Loucy (cell line): ENCODE data around the gene TLCD2.

ENCODE experiments used
- EZH2phosphoT487 ChIP-seq: fragments of 200-600 bp; IDR thresholded peaks from 2 replicates; pipeline ENCODE4 v1.6.1; 2018; ENCODE audit warnings: antibody characterized with exemption, mild to moderate bottlenecking, moderate library complexity, borderline replicate concordance
- TF ChIP-seq, protein P1 (sequence below): fragments of 200-600 bp; sonication (generic); conservative IDR thresholded peaks from 2 replicates; pipeline ENCODE4 v1.5.1; 2014; ENCODE audit warnings: mild to moderate bottlenecking, antibody characterized with exemption, low read length

DNA sequence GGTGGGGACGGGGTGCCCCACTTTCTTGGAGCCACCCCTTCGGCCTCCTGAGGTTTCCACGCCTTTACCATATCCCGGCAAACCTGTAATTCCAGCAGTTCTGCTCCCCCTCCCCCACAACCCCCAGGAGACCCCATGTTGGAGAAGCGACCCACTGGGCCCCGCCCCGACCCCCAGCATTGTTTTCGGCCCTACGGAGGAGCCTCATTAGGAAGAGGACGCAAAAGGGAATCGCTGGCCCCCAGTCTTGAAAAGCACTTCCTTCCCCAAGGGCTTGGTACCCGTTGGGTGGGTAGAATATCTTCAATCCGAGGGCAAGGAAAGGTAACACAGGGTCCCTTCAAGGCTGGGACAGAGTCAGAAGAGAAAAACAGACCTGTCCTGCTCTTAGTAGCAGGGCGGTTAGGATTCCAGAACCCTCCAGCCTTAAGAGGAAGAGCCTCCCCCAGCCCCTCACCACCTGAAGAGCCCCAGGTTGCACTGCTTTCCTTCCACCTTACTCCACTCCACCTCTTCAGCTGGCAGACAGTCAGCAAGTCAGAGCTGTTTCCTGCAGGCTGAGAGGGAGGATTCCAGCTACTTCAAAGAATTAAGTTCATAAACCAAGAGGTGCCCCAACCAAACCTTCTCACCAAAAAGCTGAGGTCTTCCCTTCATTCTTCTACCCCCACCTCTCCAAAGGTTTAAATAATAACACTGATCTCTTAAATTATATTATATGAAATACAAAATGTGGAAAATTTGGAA, 803 bp upstream of the TLCD2 start:
- TF ChIP-seq, protein P1, sequence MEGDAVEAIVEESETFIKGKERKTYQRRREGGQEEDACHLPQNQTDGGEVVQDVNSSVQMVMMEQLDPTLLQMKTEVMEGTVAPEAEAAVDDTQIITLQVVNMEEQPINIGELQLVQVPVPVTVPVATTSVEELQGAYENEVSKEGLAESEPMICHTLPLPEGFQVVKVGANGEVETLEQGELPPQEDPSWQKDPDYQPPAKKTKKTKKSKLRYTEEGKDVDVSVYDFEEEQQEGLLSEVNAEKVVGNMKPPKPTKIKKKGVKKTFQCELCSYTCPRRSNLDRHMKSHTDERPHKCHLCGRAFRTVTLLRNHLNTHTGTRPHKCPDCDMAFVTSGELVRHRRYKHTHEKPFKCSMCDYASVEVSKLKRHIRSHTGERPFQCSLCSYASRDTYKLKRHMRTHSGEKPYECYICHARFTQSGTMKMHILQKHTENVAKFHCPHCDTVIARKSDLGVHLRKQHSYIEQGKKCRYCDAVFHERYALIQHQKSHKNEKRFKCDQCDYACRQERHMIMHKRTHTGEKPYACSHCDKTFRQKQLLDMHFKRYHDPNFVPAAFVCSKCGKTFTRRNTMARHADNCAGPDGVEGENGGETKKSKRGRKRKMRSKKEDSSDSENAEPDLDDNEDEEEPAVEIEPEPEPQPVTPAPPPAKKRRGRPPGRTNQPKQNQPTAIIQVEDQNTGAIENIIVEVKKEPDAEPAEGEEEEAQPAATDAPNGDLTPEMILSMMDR, result no peak
- TF ChIP-seq EZH2phosphoT487, result no peak
